HepG2 (cell line): ENCODE measurements around the gene JPT2. TPM values are rescaled to one million over a fixed set of nuclear protein-coding genes. Genes with fewer than 3 reads are reported as not detected.

Source experiments
- ATAD3A ChIP-seq: sonication (generic); formaldehyde crosslinking; IDR thresholded peaks from 2 replicates; pipeline ENCODE4 v1.4.0; 2020; ENCODE audit warnings: missing genetic modification reagents
- CAMTA2 ChIP-seq: sonication (generic); formaldehyde crosslinking; IDR thresholded peaks from 2 replicates; pipeline ENCODE4 v1.4.0; 2020; ENCODE audit warnings: mild to moderate bottlenecking, missing genetic modification reagents, borderline replicate concordance
- CREB1 ChIP-seq, 2 experiments: fragments of 450-650 bp in 1 of 2; IDR thresholded peaks; 2 replicates each; pipeline ENCODE4 v1.6.1; 2016 to 2017; ENCODE audit warnings: control low read depth in 1 of 2, mild to moderate bottlenecking in 1 of 2, missing compliant biosample characterization in 1 of 2, missing genetic modification characterization in 1 of 2
- FOXK1 ChIP-seq: sonication (generic); formaldehyde crosslinking; IDR thresholded peaks from 2 replicates; pipeline ENCODE4 v1.4.0; 2020; ENCODE audit warnings: low read depth, missing genetic modification reagents, borderline replicate concordance
- JARID2 ChIP-seq: sonication (generic); formaldehyde crosslinking; IDR thresholded peaks from 2 replicates; pipeline ENCODE4 v1.8.1; 2023; ENCODE audit warnings: missing genetic modification reagents, inconsistent platforms; ENCODE audit not compliant: insufficient replicate concordance
- PRPF4 ChIP-seq: fragments of 200-400 bp; formaldehyde crosslinking; IDR thresholded peaks from 2 replicates; pipeline ENCODE4 v1.6.1; 2016; ENCODE audit warnings: low read length, low read depth; ENCODE audit not compliant: poor library complexity, severe bottlenecking
- SAFB2 ChIP-seq: sonication (generic); formaldehyde crosslinking; IDR thresholded peaks from 2 replicates; pipeline ENCODE4 v1.5.1; 2020; ENCODE audit warnings: missing genetic modification reagents, low read depth, mild to moderate bottlenecking, borderline replicate concordance
- SRSF9 ChIP-seq: fragments of 200-400 bp; formaldehyde crosslinking; IDR thresholded peaks from 2 replicates; pipeline ENCODE4 v1.6.1; 2018; ENCODE audit warnings: borderline replicate concordance, mild to moderate bottlenecking, low read depth, low read length; ENCODE audit not compliant: insufficient read depth, poor library complexity, severe bottlenecking
- THAP11 ChIP-seq: IDR thresholded peaks from 2 replicates; pipeline ENCODE4 v1.6.1; 2016; ENCODE audit warnings: missing biosample characterization, missing genetic modification reagents
- ZFY ChIP-seq: sonication (generic); formaldehyde crosslinking; IDR thresholded peaks from 2 replicates; pipeline ENCODE4 v1.4.0; 2020; ENCODE audit warnings: missing genetic modification reagents
- ZMYM3 ChIP-seq: sonication (generic); formaldehyde crosslinking; IDR thresholded peaks from 2 replicates; pipeline ENCODE4 v1.5.1; 2020; ENCODE audit warnings: mild to moderate bottlenecking, missing genetic modification reagents
- ZNF225 ChIP-seq: sonication (generic); formaldehyde crosslinking; IDR thresholded peaks from 2 replicates; pipeline ENCODE4 v1.4.0; 2020; ENCODE audit warnings: mild to moderate bottlenecking, missing genetic modification reagents
- ZNF678 ChIP-seq: sonication (generic); formaldehyde crosslinking; IDR thresholded peaks from 2 replicates; pipeline ENCODE4 v1.4.0; 2020; ENCODE audit warnings: mild to moderate bottlenecking, missing genetic modification reagents
- ZNF7 ChIP-seq: IDR thresholded peaks from 2 replicates; pipeline ENCODE4 v1.6.1; 2016; ENCODE audit warnings: missing biosample characterization, missing genetic modification reagents
- polyA plus RNA-seq, 8 experiments: library from polyadenylated mRNA; depleted of rRNA in 3 of 8; stranded (reverse) in 7 of 8; unstranded in 1 of 8; fragments of >200 nt; fragmentation: Illumina TruSeq in 4 of 8; extraction: Trizol in 4 of 8; gene quantifications; 2 replicates each; pipeline versions ENCODE4 v1.2.1 to v1.2.3, GENCODE V29; 2011 to 2016; ENCODE audit warnings: low read depth in 4 of 8, missing spikeins in 1 of 8, mixed read lengths in 1 of 8; ENCODE audit not compliant: insufficient read depth in 1 of 8
- total RNA-seq, 5 experiments: library from RNA; depleted of rRNA; stranded (reverse); fragments of >200 nt; fragmentation: Illumina TruSeq; extraction: Trizol; gene quantifications; 2 replicates each; pipeline ENCODE4 v1.2.3, GENCODE V29; 2016; ENCODE audit warnings: low read depth in 1 of 5
- TF ChIP-seq, protein P1 (sequence below): IDR thresholded peaks from 2 replicates; pipeline ENCODE4 v1.6.1; 2016
- TF ChIP-seq, protein P2 (sequence below): sonication (generic); formaldehyde crosslinking; conservative IDR thresholded peaks from 2 replicates; pipeline ENCODE4 v1.8.0; 2022; ENCODE audit warnings: low read depth, missing genetic modification reagents
- TF ChIP-seq, protein P3 (sequence below): sonication (generic); formaldehyde crosslinking; IDR thresholded peaks from 2 replicates; pipeline ENCODE4 v1.8.0; 2022; ENCODE audit warnings: missing genetic modification reagents, mild to moderate bottlenecking, moderate library complexity, borderline replicate concordance
- TF ChIP-seq, protein P4 (sequence below), 2 experiments: IDR thresholded peaks; 2 replicates each; pipeline ENCODE4 v1.6.1; 2011 to 2012; ENCODE audit warnings: low read length in 2 of 2, borderline replicate concordance in 1 of 2, low read depth in 1 of 2, mild to moderate bottlenecking in 1 of 2, moderate library complexity in 1 of 2
- TF ChIP-seq, protein P5 (sequence below): IDR thresholded peaks from 2 replicates; pipeline ENCODE4 v1.6.1; 2018; ENCODE audit warnings: missing genetic modification reagents, mild to moderate bottlenecking, missing compliant biosample characterization

Gene JPT2
- total and polyA plus RNA-seq, 2 of the 13 experiments (the other 11 are each of a cell fraction or from before 2014, with no cell fraction given) = 53.5 to 89.4 TPM

DNA sequence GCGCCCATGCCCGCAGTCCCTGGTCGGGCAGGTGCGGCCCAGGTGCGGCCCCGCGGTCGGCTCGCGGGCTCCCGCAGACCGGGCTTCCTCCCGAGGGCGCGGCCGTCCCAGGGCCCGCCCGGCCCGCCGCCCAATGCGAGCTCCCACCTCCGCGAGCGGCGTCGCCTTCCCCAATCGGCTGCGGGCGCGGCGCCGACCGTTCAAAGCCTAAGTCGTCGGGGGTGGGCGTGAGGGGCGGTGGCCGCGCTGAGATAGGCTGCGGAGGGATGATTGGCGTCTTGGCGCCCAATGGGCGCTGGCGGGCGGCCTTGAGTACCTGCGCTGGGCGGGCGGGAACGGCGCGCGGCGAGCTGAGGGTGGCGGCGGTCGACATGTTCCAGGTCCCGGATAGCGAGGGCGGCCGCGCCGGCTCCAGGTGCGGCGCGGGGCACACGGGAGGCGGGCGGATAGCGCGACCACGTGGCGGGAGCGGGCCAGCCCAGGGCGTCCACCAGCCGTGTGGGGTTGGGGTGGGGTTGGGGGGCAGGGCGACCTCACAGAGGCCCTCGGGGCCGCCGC lies at the start of gene JPT2 (continued):
- no peak for TF ChIP-seq CAMTA2 (CRISPR knock-in tag)
- no peak for TF ChIP-seq PRPF4
- TF ChIP-seq, protein P1, sequence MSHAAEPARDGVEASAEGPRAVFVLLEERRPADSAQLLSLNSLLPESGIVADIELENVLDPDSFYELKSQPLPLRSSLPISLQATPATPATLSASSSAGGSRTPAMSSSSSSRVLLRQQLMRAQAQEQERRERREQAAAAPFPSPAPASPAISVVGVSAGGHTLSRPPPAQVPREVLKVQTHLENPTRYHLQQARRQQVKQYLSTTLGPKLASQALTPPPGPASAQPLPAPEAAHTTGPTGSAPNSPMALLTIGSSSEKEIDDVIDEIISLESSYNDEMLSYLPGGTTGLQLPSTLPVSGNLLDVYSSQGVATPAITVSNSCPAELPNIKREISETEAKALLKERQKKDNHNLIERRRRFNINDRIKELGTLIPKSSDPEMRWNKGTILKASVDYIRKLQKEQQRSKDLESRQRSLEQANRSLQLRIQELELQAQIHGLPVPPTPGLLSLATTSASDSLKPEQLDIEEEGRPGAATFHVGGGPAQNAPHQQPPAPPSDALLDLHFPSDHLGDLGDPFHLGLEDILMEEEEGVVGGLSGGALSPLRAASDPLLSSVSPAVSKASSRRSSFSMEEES (CRISPR knock-in tag) = no peak
- TF ChIP-seq, protein P2, sequence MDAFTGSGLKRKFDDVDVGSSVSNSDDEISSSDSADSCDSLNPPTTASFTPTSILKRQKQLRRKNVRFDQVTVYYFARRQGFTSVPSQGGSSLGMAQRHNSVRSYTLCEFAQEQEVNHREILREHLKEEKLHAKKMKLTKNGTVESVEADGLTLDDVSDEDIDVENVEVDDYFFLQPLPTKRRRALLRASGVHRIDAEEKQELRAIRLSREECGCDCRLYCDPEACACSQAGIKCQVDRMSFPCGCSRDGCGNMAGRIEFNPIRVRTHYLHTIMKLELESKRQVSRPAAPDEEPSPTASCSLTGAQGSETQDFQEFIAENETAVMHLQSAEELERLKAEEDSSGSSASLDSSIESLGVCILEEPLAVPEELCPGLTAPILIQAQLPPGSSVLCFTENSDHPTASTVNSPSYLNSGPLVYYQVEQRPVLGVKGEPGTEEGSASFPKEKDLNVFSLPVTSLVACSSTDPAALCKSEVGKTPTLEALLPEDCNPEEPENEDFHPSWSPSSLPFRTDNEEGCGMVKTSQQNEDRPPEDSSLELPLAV = no peak
- peak; percentile 72; the same call in 1 of the 2 replicates for TF ChIP-seq THAP11
- no peak for TF ChIP-seq ZNF225 (CRISPR knock-in tag)
- TF ChIP-seq ATAD3A (CRISPR knock-in tag) = no peak
- TF ChIP-seq ZNF7 = no peak
- TF ChIP-seq, protein P3, sequence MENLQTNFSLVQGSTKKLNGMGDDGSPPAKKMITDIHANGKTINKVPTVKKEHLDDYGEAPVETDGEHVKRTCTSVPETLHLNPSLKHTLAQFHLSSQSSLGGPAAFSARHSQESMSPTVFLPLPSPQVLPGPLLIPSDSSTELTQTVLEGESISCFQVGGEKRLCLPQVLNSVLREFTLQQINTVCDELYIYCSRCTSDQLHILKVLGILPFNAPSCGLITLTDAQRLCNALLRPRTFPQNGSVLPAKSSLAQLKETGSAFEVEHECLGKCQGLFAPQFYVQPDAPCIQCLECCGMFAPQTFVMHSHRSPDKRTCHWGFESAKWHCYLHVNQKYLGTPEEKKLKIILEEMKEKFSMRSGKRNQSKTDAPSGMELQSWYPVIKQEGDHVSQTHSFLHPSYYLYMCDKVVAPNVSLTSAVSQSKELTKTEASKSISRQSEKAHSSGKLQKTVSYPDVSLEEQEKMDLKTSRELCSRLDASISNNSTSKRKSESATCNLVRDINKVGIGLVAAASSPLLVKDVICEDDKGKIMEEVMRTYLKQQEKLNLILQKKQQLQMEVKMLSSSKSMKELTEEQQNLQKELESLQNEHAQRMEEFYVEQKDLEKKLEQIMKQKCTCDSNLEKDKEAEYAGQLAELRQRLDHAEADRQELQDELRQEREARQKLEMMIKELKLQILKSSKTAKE (CRISPR knock-in tag) = no peak
- TF ChIP-seq, protein P4, sequence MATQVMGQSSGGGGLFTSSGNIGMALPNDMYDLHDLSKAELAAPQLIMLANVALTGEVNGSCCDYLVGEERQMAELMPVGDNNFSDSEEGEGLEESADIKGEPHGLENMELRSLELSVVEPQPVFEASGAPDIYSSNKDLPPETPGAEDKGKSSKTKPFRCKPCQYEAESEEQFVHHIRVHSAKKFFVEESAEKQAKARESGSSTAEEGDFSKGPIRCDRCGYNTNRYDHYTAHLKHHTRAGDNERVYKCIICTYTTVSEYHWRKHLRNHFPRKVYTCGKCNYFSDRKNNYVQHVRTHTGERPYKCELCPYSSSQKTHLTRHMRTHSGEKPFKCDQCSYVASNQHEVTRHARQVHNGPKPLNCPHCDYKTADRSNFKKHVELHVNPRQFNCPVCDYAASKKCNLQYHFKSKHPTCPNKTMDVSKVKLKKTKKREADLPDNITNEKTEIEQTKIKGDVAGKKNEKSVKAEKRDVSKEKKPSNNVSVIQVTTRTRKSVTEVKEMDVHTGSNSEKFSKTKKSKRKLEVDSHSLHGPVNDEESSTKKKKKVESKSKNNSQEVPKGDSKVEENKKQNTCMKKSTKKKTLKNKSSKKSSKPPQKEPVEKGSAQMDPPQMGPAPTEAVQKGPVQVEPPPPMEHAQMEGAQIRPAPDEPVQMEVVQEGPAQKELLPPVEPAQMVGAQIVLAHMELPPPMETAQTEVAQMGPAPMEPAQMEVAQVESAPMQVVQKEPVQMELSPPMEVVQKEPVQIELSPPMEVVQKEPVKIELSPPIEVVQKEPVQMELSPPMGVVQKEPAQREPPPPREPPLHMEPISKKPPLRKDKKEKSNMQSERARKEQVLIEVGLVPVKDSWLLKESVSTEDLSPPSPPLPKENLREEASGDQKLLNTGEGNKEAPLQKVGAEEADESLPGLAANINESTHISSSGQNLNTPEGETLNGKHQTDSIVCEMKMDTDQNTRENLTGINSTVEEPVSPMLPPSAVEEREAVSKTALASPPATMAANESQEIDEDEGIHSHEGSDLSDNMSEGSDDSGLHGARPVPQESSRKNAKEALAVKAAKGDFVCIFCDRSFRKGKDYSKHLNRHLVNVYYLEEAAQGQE (IDR thresholded peaks at IDR 0.05; ENCODE audit: borderline replicate concordance in 1 of 2, low read depth in 1 of 2, low read length in 2 of 2) = no peak
- no peak for TF ChIP-seq JARID2 (CRISPR knock-in tag)
- no peak for TF ChIP-seq ZMYM3 (CRISPR knock-in tag)
- TF ChIP-seq SRSF9 = no peak
- no peak for TF ChIP-seq FOXK1
- TF ChIP-seq CREB1 (IDR thresholded peaks at IDR 0.05) = peak; percentile 82
- no peak; the same call in 1 of the 2 replicates for TF ChIP-seq CREB1 (CRISPR knock-in tag; IDR thresholded peaks at IDR 0.05)
- no peak for TF ChIP-seq ZNF678 (CRISPR knock-in tag)
- TF ChIP-seq SAFB2 (CRISPR knock-in tag) = no peak; the same call in 1 of the 2 replicates
- TF ChIP-seq ZFY = peak; percentile 75
- TF ChIP-seq, protein P5, sequence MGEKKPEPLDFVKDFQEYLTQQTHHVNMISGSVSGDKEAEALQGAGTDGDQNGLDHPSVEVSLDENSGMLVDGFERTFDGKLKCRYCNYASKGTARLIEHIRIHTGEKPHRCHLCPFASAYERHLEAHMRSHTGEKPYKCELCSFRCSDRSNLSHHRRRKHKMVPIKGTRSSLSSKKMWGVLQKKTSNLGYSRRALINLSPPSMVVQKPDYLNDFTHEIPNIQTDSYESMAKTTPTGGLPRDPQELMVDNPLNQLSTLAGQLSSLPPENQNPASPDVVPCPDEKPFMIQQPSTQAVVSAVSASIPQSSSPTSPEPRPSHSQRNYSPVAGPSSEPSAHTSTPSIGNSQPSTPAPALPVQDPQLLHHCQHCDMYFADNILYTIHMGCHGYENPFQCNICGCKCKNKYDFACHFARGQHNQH (CRISPR knock-in tag) = no peak
